ENCODE results near the gene NUP153. TPM values are rescaled to one million over a fixed set of nuclear protein-coding genes. Genes with fewer than 3 reads are reported as not detected.
"Not testable (repeated sequence)": the region's sequence is repeated elsewhere in the genome, so short reads cannot be mapped to it uniquely, and the experiment has no call there.

The NUP153 gene
- total RNA-seq, 1 experiment from 2014 or later: 99.3 TPM

- Histone ChIP-seq H3K14ac (ENCODE audit: insufficient read depth, low read length) (no peak overlapping the region), H2AK5ac (ENCODE audit: insufficient read length, low read length) (no peak overlapping the region), H3K27ac (ENCODE audit: insufficient read length, low read depth, low read length) (no peak overlapping the region), H3K4me1 (ENCODE audit: insufficient read depth, low read length) (no peaks in the 10 kb centered on the region; the same call in 1 of the 2 replicates), H3K9me3 (ENCODE audit: control insufficient read depth, low read depth, low read length) (no peaks in the 10 kb centered on the region), H4K20me1 (ENCODE audit: control insufficient read depth, insufficient read depth, insufficient read length) (no peaks in the 10 kb centered on the region), H3K4me2 (ENCODE audit: insufficient read depth, insufficient read length, low read length) (no peak overlapping the region), H3K9ac (ENCODE audit: extremely low read depth, insufficient read length, low read length) (no peak overlapping the region), H2BK15ac (ENCODE audit: low read depth, low read length) (no peak overlapping the region), H4K5ac (ENCODE audit: insufficient read length, low read depth, low read length) (no peak overlapping the region), H2AFZ (ENCODE audit: low read length) (no peak overlapping the region), H3K79me1 (ENCODE audit: insufficient read depth, low read depth, low read length, poor library complexity, severe bottlenecking) (no peaks in the 10 kb centered on the region), H2BK5ac (ENCODE audit: insufficient read length, low read length) (no peak overlapping the region), H4K91ac (ENCODE audit: insufficient read length, low read depth, low read length) (no peak overlapping the region), H2BK20ac (ENCODE audit: low read depth, low read length, poor library complexity, severe bottlenecking) (no peak overlapping the region), H3K4ac (ENCODE audit: low read depth, low read length) (no peak overlapping the region), H2BK12ac (ENCODE audit: insufficient read length, low read depth, low read length) (no peak overlapping the region), H3K23ac (ENCODE audit: insufficient read length, low read depth, low read length) (no peak overlapping the region), H3K56ac (ENCODE audit: insufficient read length, low read depth, low read length) (no peak overlapping the region), H3K18ac (ENCODE audit: insufficient read length, low read depth, low read length) (no peak overlapping the region), H3K23me2 (ENCODE audit: insufficient read length, low read depth, low read length, poor library complexity, severe bottlenecking) (no peaks in the 10 kb centered on the region), H4K8ac (replicated peaks; ENCODE audit: insufficient read length, low read depth, low read length) (no peak overlapping the region), H3K27me3 (ENCODE audit: insufficient read depth, low read length) (no peaks in the 10 kb centered on the region), H3K79me2 (ENCODE audit: insufficient read depth, low read length) (peaks cover 11% of the 10 kb centered on the region; the same call in 1 of the 2 replicates), H3T11ph (ENCODE audit: low read length) (no peak overlapping the region), H2BK120ac (ENCODE audit: low read depth, low read length, poor library complexity, severe bottlenecking) (no peak overlapping the region)
- no peak for DNase-seq
- TF ChIP-seq CTCF (conservative IDR thresholded peaks at IDR 0.05): no peak
- WGBS (ENCODE audit: extremely low coverage, insufficient read length, low lambda C conversion rate): no CpG with 5 or more reads among the region's 2 CpGs
- H3K9me3 Mint-ChIP-seq: no peaks in the 10 kb centered on the region; a peak in 3 of 5 replicates
- H3K36me3 Mint-ChIP-seq (ENCODE audit: insufficient read depth in 1 of 3, low read depth in 3 of 3): no peaks in the 10 kb centered on the region; a peak in 1 of 7 replicates
- no peak overlapping the region for H3K27ac Mint-ChIP-seq
- H3K27me3 Mint-ChIP-seq (ENCODE audit: low read depth): no peaks in the 10 kb centered on the region
- H3K4me1 Mint-ChIP-seq: peaks cover 15 to 16% of the 10 kb centered on the region in 2 experiments
- H3K4me3 Mint-ChIP-seq: no peak overlapping the region
These were observed 2.8 kb upstream of the NUP153 start for GRCh38 chr6:17709476-17709875.

GRCh38 chr6:17708035-17708434 lies 1.3 kb upstream of the NUP153 start:
- not testable (repeated sequence) for H3K36me3 Mint-ChIP-seq (ENCODE audit: insufficient read depth in 1 of 3, low read depth in 3 of 3); H3T11ph ChIP-seq (ENCODE audit: low read length); H3K23ac ChIP-seq (ENCODE audit: insufficient read length, low read depth, low read length); H2BK120ac ChIP-seq (ENCODE audit: low read depth, low read length, poor library complexity, severe bottlenecking); H3K14ac ChIP-seq (ENCODE audit: insufficient read depth, low read length); H3K79me1 ChIP-seq (ENCODE audit: insufficient read depth, low read depth, low read length, poor library complexity, severe bottlenecking); H2AK5ac ChIP-seq (ENCODE audit: insufficient read length, low read length); H3K4me1 ChIP-seq (ENCODE audit: insufficient read depth, low read length); H3K9me3 ChIP-seq (ENCODE audit: control insufficient read depth, low read depth, low read length); H4K91ac ChIP-seq (ENCODE audit: insufficient read length, low read depth, low read length); H3K4ac ChIP-seq (ENCODE audit: low read depth, low read length); H3K27me3 ChIP-seq (ENCODE audit: insufficient read depth, low read length); H3K4me2 ChIP-seq (ENCODE audit: insufficient read depth, insufficient read length, low read length); H2BK12ac ChIP-seq (ENCODE audit: insufficient read length, low read depth, low read length); H3K23me2 ChIP-seq (ENCODE audit: insufficient read length, low read depth, low read length, poor library complexity, severe bottlenecking); H3K27ac ChIP-seq (ENCODE audit: insufficient read length, low read depth, low read length); H4K5ac ChIP-seq (ENCODE audit: insufficient read length, low read depth, low read length); H2AFZ ChIP-seq (ENCODE audit: low read length); DNase-seq; H3K9me3 Mint-ChIP-seq; H3K27ac Mint-ChIP-seq; H3K9ac ChIP-seq (ENCODE audit: extremely low read depth, insufficient read length, low read length); H2BK5ac ChIP-seq (ENCODE audit: insufficient read length, low read length); H4K20me1 ChIP-seq (ENCODE audit: control insufficient read depth, insufficient read depth, insufficient read length); H3K18ac ChIP-seq (ENCODE audit: insufficient read length, low read depth, low read length); H3K56ac ChIP-seq (ENCODE audit: insufficient read length, low read depth, low read length); H4K8ac ChIP-seq (replicated peaks; ENCODE audit: insufficient read length, low read depth, low read length); H3K27me3 Mint-ChIP-seq (ENCODE audit: low read depth); H2BK15ac ChIP-seq (ENCODE audit: low read depth, low read length); H2BK20ac ChIP-seq (ENCODE audit: low read depth, low read length, poor library complexity, severe bottlenecking)
- H3K4me3 Mint-ChIP-seq: peak overlapping the region in 1 of 2 experiments; percentile 9; a peak in 1 of 5 replicates
- WGBS (ENCODE audit: extremely low coverage, insufficient read length, low lambda C conversion rate): no CpG with 5 or more reads among the region's 12 CpGs
- peaks cover 22% of the 10 kb centered on the region; the same call in 1 of the 2 replicates for H3K79me2 ChIP-seq (ENCODE audit: insufficient read depth, low read length)
- peaks cover 25 to 26% of the 10 kb centered on the region in 2 experiments for H3K4me1 Mint-ChIP-seq

Data from H9 (cell line).